WTC11 (cell line): ENCODE measurements around the gene LGR6. TPM values are rescaled to one million over a fixed set of nuclear protein-coding genes. Genes with fewer than 3 reads are reported as not detected.

Experiments
- ATAC-seq: fragments of 200-7000 bp; cut with Tn5 transposase; 2 replicates; pipeline ENCODE4 v1.10.0; 2021; ENCODE audit warnings: mild to moderate bottlenecking, moderate library complexity
- CTCF ChIA-PET: fragments of 300-600 bp; sonication (Branson Sonifier 250); formaldehyde crosslinking; loops from one replicate; lab custom pipeline; 2021; ENCODE audit warnings: antibody characterized with exemption; lab: Charles Lee
- POLR2A ChIA-PET: fragments of 350-600 bp; sonication (Branson Sonifier 250); formaldehyde crosslinking; loops from one replicate; lab custom pipeline; 2021; ENCODE audit warnings: antibody characterized with exemption; lab: Charles Lee
- DNase-seq: peaks from one replicate; pipeline ENCODE4 v3.0.0; 2021; ENCODE audit warnings: low spot score
- H3K27ac Mint-ChIP-seq: 2 replicates; pipeline ENCODE4 v1.8.0; 2021; ENCODE audit warnings: mixed read lengths
- H3K27me3 Mint-ChIP-seq: 2 replicates; pipeline ENCODE4 v1.8.0; 2021; ENCODE audit warnings: low read depth, mild to moderate bottlenecking, moderate library complexity, mixed read lengths
- H3K36me3 Mint-ChIP-seq: 2 replicates; pipeline ENCODE4 v1.8.0; 2021; ENCODE audit warnings: mixed read lengths
- H3K4me1 Mint-ChIP-seq: 2 replicates; pipeline ENCODE4 v1.8.0; 2022; ENCODE audit warnings: mixed read lengths
- H3K4me3 Mint-ChIP-seq: 2 replicates; pipeline ENCODE4 v1.8.0; 2021; ENCODE audit warnings: mild to moderate bottlenecking, moderate library complexity, mixed read lengths
- H3K9me3 Mint-ChIP-seq: 2 replicates; pipeline ENCODE4 v1.8.0; 2021; ENCODE audit warnings: mixed read lengths
- ELF4 ChIP-seq: sonication (generic); formaldehyde crosslinking; IDR thresholded peaks from 2 replicates; pipeline ENCODE4 v1.8.1; 2022; ENCODE audit warnings: low read depth, mild to moderate bottlenecking, moderate library complexity, missing genetic modification reagents
- EMX1 ChIP-seq: fragments of 250-450 bp; sonication (Bioruptor Pico); IDR thresholded peaks from 2 replicates; pipeline ENCODE4 v1.8.0; 2021; ENCODE audit warnings: mild to moderate bottlenecking
- ERG ChIP-seq: fragments of 250-450 bp; sonication (Bioruptor Pico); IDR thresholded peaks from 2 replicates; pipeline ENCODE4 v1.8.0; 2021; ENCODE audit warnings: mild to moderate bottlenecking
- ESRRA ChIP-seq: sonication (generic); formaldehyde crosslinking; IDR thresholded peaks from 2 replicates; pipeline ENCODE4 v1.8.1; 2022; ENCODE audit warnings: mild to moderate bottlenecking, missing genetic modification reagents, borderline replicate concordance
- FOXK1 ChIP-seq: sonication (generic); formaldehyde crosslinking; IDR thresholded peaks from 2 replicates; pipeline ENCODE4 v1.8.0; 2022; ENCODE audit warnings: mild to moderate bottlenecking, moderate library complexity, missing genetic modification reagents
- GTF2I ChIP-seq: fragments of 250-450 bp; sonication (Bioruptor Pico); conservative IDR thresholded peaks from 2 replicates; pipeline ENCODE4 v1.4.0; 2021; ENCODE audit warnings: mild to moderate bottlenecking
- KAT7 ChIP-seq: sonication (generic); formaldehyde crosslinking; IDR thresholded peaks from 2 replicates; pipeline ENCODE4 v1.8.1; 2023; ENCODE audit warnings: missing genetic modification reagents, mild to moderate bottlenecking, borderline replicate concordance
- MXD4 ChIP-seq: fragments of 250-450 bp; sonication (Bioruptor Pico); IDR thresholded peaks from 2 replicates; pipeline ENCODE4 v1.8.0; 2021; ENCODE audit warnings: mild to moderate bottlenecking, moderate library complexity, borderline replicate concordance
- NFE2L1 ChIP-seq: sonication (generic); formaldehyde crosslinking; IDR thresholded peaks from 2 replicates; pipeline ENCODE4 v1.8.1; 2023; ENCODE audit warnings: missing genetic modification reagents
- NFYB ChIP-seq: sonication (generic); formaldehyde crosslinking; conservative IDR thresholded peaks from 2 replicates; pipeline ENCODE4 v1.8.0; 2022; ENCODE audit warnings: low read depth, missing genetic modification reagents
- RELA ChIP-seq: sonication (generic); formaldehyde crosslinking; IDR thresholded peaks from 2 replicates; pipeline ENCODE4 v1.8.1; 2022; ENCODE audit warnings: missing genetic modification reagents, mild to moderate bottlenecking, borderline replicate concordance
- RORB ChIP-seq: fragments of 250-450 bp; sonication (Bioruptor Pico); IDR thresholded peaks from 2 replicates; pipeline ENCODE4 v1.9.0; 2021; ENCODE audit warnings: mild to moderate bottlenecking
- SOX15 ChIP-seq: fragments of 250-450 bp; sonication (Bioruptor Pico); IDR thresholded peaks from 2 replicates; pipeline ENCODE4 v1.9.0; 2021; ENCODE audit warnings: mild to moderate bottlenecking
- TCF7 ChIP-seq: sonication (generic); formaldehyde crosslinking; IDR thresholded peaks from 2 replicates; pipeline ENCODE4 v1.8.0; 2022; ENCODE audit warnings: mild to moderate bottlenecking, low read depth, missing genetic modification reagents, moderate library complexity
- TEAD4 ChIP-seq: sonication (generic); formaldehyde crosslinking; IDR thresholded peaks from 2 replicates; pipeline ENCODE4 v1.8.0; 2022; ENCODE audit warnings: mild to moderate bottlenecking, missing genetic modification reagents
- ZBTB21 ChIP-seq: sonication (generic); formaldehyde crosslinking; IDR thresholded peaks from 2 replicates; pipeline ENCODE4 v1.8.1; 2023; ENCODE audit warnings: mild to moderate bottlenecking, missing genetic modification reagents, borderline replicate concordance
- ZNF121 ChIP-seq: sonication (generic); formaldehyde crosslinking; IDR thresholded peaks from 2 replicates; pipeline ENCODE4 v1.8.0; 2023; ENCODE audit warnings: missing genetic modification reagents
- ZNF263 ChIP-seq: sonication (generic); formaldehyde crosslinking; IDR thresholded peaks from 2 replicates; pipeline ENCODE4 v1.8.1; 2022; ENCODE audit warnings: low read depth, mild to moderate bottlenecking, moderate library complexity, missing genetic modification reagents
- ZNF317 ChIP-seq: sonication (generic); formaldehyde crosslinking; IDR thresholded peaks from 2 replicates; pipeline ENCODE4 v1.8.1; 2023; ENCODE audit warnings: low read depth, mild to moderate bottlenecking, moderate library complexity, missing genetic modification reagents, borderline replicate concordance
- ZNF671 ChIP-seq: fragments of 250-450 bp; sonication (Bioruptor Pico); IDR thresholded peaks from 2 replicates; pipeline ENCODE4 v1.8.0; 2021; ENCODE audit warnings: mild to moderate bottlenecking
- total RNA-seq: library from RNA; stranded (reverse); gene quantifications from 3 replicates; pipeline ENCODE4 v1.2.3, GENCODE V29; 2021
- TF ChIP-seq, protein P1 (sequence below): sonication (generic); formaldehyde crosslinking; IDR thresholded peaks from 2 replicates; pipeline ENCODE4 v1.8.0; 2022; ENCODE audit warnings: mild to moderate bottlenecking, missing genetic modification reagents
- TF ChIP-seq, protein P2 (sequence below): sonication (generic); formaldehyde crosslinking; IDR thresholded peaks from 2 replicates; pipeline ENCODE4 v1.8.1; 2023; ENCODE audit warnings: mild to moderate bottlenecking, missing genetic modification reagents, moderate library complexity
- TF ChIP-seq, protein P3 (sequence below): sonication (generic); formaldehyde crosslinking; IDR thresholded peaks from 2 replicates; pipeline ENCODE4 v1.8.1; 2022; ENCODE audit warnings: missing genetic modification reagents, borderline replicate concordance
- TF ChIP-seq, protein P4 (sequence below): sonication (generic); formaldehyde crosslinking; IDR thresholded peaks from 2 replicates; pipeline ENCODE4 v1.8.1; 2023; ENCODE audit warnings: mild to moderate bottlenecking, missing genetic modification reagents
- TF ChIP-seq, protein P5 (sequence below): fragments of 250-450 bp; sonication (Bioruptor Pico); IDR thresholded peaks from 2 replicates; pipeline ENCODE4 v2.1.2; 2022; ENCODE audit warnings: mild to moderate bottlenecking, moderate library complexity
- TF ChIP-seq, protein P6 (sequence below): sonication (generic); formaldehyde crosslinking; IDR thresholded peaks from 2 replicates; pipeline ENCODE4 v1.8.0; 2023; ENCODE audit warnings: missing genetic modification reagents

Gene LGR6
- total RNA-seq, 1 experiment from 2014 or later, result 1.1 TPM

DNA sequence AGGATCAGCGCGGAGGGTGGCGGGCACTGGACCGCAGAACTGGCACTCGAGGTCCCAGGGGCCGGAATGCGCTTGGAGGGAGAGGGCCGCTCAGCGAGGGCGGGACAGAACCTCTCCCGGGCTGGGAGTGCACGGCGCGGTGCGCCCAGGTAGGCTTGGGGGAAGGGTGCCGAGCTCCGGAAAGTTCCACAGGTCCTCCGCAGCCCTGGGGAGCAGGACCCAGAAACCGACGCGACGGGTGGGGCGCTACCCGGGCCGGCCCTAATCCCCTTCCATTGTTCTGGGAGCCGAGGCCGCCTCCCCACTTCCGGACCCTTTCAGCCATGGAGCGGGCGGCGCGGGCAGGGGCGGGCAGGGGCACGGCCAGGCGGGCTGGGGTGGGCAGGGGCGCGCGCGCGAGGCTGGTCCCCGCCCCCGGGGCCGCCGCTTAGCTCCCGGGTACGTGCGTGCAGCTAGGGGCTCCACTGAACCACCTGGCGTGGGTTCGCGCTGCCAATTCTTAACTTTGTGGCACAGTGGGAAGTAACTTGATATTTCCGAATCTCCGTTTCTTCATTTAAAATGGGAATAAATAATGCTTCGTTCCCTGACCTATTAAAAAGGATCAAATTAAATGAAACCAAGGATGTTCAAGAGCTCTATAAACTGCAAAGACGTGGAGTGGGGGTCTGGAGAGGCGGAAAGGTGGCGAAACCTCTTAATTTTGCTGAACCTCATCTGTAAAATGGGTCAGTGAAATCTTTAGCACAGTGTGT is 20.7 kb downstream of the LGR6 start:
- peak; percentile 39 for ATAC-seq
- POLR2A ChIA-PET, result no interaction called here
- TF ChIP-seq RELA (CRISPR knock-in tag), result no peak
- TF ChIP-seq NFYB (CRISPR knock-in tag), result no peak
- TF ChIP-seq, protein P1, sequence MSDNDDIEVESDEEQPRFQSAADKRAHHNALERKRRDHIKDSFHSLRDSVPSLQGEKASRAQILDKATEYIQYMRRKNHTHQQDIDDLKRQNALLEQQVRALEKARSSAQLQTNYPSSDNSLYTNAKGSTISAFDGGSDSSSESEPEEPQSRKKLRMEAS (CRISPR knock-in tag), result no peak
- no peak for TF ChIP-seq FOXK1 (CRISPR knock-in tag)
- TF ChIP-seq, protein P2, sequence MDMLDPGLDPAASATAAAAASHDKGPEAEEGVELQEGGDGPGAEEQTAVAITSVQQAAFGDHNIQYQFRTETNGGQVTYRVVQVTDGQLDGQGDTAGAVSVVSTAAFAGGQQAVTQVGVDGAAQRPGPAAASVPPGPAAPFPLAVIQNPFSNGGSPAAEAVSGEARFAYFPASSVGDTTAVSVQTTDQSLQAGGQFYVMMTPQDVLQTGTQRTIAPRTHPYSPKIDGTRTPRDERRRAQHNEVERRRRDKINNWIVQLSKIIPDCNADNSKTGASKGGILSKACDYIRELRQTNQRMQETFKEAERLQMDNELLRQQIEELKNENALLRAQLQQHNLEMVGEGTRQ (CRISPR knock-in tag), result no peak
- no peak for TF ChIP-seq SOX15
- TF ChIP-seq ERG, result no peak
- no peak for TF ChIP-seq RORB
- no peak for TF ChIP-seq MXD4 (CRISPR knock-in tag)
- TF ChIP-seq KAT7 (CRISPR knock-in tag), result no peak
- TF ChIP-seq ZNF317, result no peak
- peak; percentile 76; the same call in 1 of the 2 replicates for TF ChIP-seq TCF7 (CRISPR knock-in tag)
- TF ChIP-seq ESRRA, result no peak
- no peak for TF ChIP-seq ZNF263 (CRISPR knock-in tag)
- no peak for TF ChIP-seq EMX1 (CRISPR knock-in tag)
- TF ChIP-seq, protein P3, sequence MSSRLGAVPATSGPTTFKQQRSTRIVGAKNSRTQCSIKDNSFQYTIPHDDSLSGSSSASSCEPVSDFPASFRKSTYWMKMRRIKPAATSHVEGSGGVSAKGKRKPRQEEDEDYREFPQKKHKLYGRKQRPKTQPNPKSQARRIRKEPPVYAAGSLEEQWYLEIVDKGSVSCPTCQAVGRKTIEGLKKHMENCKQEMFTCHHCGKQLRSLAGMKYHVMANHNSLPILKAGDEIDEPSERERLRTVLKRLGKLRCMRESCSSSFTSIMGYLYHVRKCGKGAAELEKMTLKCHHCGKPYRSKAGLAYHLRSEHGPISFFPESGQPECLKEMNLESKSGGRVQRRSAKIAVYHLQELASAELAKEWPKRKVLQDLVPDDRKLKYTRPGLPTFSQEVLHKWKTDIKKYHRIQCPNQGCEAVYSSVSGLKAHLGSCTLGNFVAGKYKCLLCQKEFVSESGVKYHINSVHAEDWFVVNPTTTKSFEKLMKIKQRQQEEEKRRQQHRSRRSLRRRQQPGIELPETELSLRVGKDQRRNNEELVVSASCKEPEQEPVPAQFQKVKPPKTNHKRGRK (CRISPR knock-in tag), result no peak
- TF ChIP-seq GTF2I, result no peak
- TF ChIP-seq TEAD4, result no peak
- TF ChIP-seq, protein P4, sequence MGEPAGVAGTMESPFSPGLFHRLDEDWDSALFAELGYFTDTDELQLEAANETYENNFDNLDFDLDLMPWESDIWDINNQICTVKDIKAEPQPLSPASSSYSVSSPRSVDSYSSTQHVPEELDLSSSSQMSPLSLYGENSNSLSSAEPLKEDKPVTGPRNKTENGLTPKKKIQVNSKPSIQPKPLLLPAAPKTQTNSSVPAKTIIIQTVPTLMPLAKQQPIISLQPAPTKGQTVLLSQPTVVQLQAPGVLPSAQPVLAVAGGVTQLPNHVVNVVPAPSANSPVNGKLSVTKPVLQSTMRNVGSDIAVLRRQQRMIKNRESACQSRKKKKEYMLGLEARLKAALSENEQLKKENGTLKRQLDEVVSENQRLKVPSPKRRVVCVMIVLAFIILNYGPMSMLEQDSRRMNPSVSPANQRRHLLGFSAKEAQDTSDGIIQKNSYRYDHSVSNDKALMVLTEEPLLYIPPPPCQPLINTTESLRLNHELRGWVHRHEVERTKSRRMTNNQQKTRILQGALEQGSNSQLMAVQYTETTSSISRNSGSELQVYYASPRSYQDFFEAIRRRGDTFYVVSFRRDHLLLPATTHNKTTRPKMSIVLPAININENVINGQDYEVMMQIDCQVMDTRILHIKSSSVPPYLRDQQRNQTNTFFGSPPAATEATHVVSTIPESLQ (CRISPR knock-in tag), result no peak
- TF ChIP-seq, protein P5, sequence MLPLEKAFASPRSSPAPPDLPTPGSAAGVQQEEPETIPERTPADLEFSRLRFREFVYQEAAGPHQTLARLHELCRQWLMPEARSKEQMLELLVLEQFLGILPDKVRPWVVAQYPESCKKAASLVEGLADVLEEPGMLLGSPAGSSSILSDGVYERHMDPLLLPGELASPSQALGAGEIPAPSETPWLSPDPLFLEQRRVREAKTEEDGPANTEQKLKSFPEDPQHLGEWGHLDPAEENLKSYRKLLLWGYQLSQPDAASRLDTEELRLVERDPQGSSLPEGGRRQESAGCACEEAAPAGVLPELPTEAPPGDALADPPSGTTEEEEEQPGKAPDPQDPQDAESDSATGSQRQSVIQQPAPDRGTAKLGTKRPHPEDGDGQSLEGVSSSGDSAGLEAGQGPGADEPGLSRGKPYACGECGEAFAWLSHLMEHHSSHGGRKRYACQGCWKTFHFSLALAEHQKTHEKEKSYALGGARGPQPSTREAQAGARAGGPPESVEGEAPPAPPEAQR (CRISPR knock-in tag), result no peak
- no peak for TF ChIP-seq ZNF671
- TF ChIP-seq, protein P6, sequence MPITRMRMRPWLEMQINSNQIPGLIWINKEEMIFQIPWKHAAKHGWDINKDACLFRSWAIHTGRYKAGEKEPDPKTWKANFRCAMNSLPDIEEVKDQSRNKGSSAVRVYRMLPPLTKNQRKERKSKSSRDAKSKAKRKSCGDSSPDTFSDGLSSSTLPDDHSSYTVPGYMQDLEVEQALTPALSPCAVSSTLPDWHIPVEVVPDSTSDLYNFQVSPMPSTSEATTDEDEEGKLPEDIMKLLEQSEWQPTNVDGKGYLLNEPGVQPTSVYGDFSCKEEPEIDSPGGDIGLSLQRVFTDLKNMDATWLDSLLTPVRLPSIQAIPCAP (CRISPR knock-in tag), result no peak
- TF ChIP-seq ELF4 (CRISPR knock-in tag), result no peak
- no peak for TF ChIP-seq ZNF121 (CRISPR knock-in tag)
- 0 out of 2 replicates have a peak, but pooled peaks have one; percentile 55 for TF ChIP-seq NFE2L1 (CRISPR knock-in tag)
- no peak for TF ChIP-seq ZBTB21

More for the DNA sequence above, 20.7 kb downstream of the LGR6 start:
- DNase-seq, result peak; percentile 61
- Mint-ChIP-seq H3K36me3 (no peaks in the 10 kb centered on the region), H3K27me3 (peaks cover 20% of the 10 kb centered on the region), H3K4me3 (peak overlapping the region; percentile 87), H3K4me1 (peaks cover 18% of the 10 kb centered on the region), H3K9me3 (no peaks in the 10 kb centered on the region), H3K27ac (no peak overlapping the region)
- CTCF ChIA-PET, result interaction anchor here (0.6 to 8.0 kb wide), 18 partner anchors 8 to 405 kb away, joined by 3 to 76 read pairs (median 8); partner anchors contain the start of gene LGR6
